ENCODE results near the gene RND3.

DNA sequence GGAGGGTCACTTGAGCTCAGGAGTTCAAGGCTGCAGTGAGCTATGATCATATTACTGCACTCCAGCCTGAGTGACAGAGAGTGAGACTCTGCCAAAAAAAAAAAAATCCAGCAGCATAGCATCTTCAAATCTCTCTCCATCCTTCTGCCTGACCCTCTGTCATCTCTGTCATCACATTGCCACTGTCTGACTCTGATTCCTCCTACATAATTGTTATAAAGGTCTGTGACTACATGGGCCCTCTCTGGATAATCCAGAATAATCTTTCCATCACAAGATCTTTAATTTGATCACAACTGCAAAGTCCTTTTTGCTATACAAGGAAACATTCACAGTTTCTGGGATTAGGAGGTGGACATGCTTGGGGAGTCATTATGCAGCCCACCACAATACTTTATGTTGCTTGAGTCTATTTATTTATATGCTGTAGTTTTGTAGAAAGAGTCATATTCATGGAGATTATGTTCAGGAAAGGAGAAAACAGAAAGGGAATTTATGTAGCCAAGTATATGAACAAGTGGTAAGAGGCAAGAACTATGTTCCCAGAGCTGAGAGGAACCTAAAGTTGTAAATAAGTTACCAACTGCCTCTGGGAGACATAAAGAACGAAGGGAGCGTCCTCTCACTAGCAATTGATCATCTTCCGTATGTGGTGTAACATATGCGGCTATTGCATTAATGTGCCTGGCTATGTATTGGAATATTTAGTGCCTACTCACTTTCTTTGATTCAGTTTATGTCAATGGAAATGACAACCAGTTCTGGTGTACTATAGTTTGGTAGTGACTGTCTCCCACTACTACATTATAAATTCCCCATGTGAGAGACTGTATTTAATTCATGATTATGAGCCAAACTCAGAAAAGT is 21.5 kb downstream of the RND3 start:
- TF ChIP-seq POLR2AphosphoS5 (IDR thresholded peaks at IDR 0.05; ENCODE audit: low read depth): no peak
- TF ChIP-seq, protein P1, sequence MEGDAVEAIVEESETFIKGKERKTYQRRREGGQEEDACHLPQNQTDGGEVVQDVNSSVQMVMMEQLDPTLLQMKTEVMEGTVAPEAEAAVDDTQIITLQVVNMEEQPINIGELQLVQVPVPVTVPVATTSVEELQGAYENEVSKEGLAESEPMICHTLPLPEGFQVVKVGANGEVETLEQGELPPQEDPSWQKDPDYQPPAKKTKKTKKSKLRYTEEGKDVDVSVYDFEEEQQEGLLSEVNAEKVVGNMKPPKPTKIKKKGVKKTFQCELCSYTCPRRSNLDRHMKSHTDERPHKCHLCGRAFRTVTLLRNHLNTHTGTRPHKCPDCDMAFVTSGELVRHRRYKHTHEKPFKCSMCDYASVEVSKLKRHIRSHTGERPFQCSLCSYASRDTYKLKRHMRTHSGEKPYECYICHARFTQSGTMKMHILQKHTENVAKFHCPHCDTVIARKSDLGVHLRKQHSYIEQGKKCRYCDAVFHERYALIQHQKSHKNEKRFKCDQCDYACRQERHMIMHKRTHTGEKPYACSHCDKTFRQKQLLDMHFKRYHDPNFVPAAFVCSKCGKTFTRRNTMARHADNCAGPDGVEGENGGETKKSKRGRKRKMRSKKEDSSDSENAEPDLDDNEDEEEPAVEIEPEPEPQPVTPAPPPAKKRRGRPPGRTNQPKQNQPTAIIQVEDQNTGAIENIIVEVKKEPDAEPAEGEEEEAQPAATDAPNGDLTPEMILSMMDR (IDR thresholded peaks at IDR 0.05; ENCODE audit: insufficient read depth, low read length): no peak
- no peak for TF ChIP-seq GABPA (IDR thresholded peaks at IDR 0.05; ENCODE audit: low read depth)
- TF ChIP-seq, protein P2, sequence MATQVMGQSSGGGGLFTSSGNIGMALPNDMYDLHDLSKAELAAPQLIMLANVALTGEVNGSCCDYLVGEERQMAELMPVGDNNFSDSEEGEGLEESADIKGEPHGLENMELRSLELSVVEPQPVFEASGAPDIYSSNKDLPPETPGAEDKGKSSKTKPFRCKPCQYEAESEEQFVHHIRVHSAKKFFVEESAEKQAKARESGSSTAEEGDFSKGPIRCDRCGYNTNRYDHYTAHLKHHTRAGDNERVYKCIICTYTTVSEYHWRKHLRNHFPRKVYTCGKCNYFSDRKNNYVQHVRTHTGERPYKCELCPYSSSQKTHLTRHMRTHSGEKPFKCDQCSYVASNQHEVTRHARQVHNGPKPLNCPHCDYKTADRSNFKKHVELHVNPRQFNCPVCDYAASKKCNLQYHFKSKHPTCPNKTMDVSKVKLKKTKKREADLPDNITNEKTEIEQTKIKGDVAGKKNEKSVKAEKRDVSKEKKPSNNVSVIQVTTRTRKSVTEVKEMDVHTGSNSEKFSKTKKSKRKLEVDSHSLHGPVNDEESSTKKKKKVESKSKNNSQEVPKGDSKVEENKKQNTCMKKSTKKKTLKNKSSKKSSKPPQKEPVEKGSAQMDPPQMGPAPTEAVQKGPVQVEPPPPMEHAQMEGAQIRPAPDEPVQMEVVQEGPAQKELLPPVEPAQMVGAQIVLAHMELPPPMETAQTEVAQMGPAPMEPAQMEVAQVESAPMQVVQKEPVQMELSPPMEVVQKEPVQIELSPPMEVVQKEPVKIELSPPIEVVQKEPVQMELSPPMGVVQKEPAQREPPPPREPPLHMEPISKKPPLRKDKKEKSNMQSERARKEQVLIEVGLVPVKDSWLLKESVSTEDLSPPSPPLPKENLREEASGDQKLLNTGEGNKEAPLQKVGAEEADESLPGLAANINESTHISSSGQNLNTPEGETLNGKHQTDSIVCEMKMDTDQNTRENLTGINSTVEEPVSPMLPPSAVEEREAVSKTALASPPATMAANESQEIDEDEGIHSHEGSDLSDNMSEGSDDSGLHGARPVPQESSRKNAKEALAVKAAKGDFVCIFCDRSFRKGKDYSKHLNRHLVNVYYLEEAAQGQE (IDR thresholded peaks at IDR 0.05; ENCODE audit: insufficient replicate concordance, low read depth): no peak
- TF ChIP-seq SPI1 (IDR thresholded peaks at IDR 0.05; ENCODE audit: borderline replicate concordance, low read depth): no peak
